Measurements from ENCODE around the gene H3-3A.

The H3-3A gene

DNA sequence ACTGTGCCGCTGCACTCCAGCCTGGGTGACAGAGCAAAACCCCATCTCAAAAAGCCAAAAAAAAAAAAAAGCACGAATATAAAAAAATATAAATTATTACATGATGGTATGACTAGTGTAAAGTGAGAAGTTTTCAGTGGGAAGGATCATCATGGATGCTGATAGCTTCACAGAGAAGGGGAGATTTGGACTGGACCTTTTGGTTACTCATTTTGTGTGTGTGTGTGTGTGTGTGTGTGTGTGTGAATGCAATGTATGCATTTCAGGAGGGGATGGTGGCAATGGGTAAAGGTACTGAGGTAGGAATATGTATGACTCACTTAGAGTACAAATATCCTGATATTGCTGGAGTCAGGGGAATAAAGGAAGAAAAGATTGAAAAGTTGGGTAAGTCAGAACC is 40.7 kb upstream of the H3-3A start:
- Histone ChIP-seq H3K4me2 (ENCODE audit: low read length) (no peak overlapping the region), H3K27me3 (ENCODE audit: low read depth, low read length) (no peaks in the 10 kb centered on the region), H3K9me3 (ENCODE audit: insufficient read depth, low read length) (no peaks in the 10 kb centered on the region), H3K27ac (ENCODE audit: low read length) (no peak overlapping the region), H3K4me3 (ENCODE audit: low read length) (no peak overlapping the region), H3K9ac (ENCODE audit: low read length) (no peak overlapping the region), H4K20me1 (ENCODE audit: insufficient read depth, low read length) (no peaks in the 10 kb centered on the region), H3K36me3 (replicated peaks; ENCODE audit: low read depth, low read length) (no peaks in the 10 kb centered on the region), H3K4me1 (ENCODE audit: low read length) (peaks cover 5% of the 10 kb centered on the region), H3K79me2 (ENCODE audit: low read length) (no peaks in the 10 kb centered on the region), H2AFZ (ENCODE audit: low read depth, low read length) (no peak overlapping the region)
- TF ChIP-seq, protein P1, sequence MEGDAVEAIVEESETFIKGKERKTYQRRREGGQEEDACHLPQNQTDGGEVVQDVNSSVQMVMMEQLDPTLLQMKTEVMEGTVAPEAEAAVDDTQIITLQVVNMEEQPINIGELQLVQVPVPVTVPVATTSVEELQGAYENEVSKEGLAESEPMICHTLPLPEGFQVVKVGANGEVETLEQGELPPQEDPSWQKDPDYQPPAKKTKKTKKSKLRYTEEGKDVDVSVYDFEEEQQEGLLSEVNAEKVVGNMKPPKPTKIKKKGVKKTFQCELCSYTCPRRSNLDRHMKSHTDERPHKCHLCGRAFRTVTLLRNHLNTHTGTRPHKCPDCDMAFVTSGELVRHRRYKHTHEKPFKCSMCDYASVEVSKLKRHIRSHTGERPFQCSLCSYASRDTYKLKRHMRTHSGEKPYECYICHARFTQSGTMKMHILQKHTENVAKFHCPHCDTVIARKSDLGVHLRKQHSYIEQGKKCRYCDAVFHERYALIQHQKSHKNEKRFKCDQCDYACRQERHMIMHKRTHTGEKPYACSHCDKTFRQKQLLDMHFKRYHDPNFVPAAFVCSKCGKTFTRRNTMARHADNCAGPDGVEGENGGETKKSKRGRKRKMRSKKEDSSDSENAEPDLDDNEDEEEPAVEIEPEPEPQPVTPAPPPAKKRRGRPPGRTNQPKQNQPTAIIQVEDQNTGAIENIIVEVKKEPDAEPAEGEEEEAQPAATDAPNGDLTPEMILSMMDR (IDR thresholded peaks at IDR 0.05; ENCODE audit: low read depth, low read length), result no peak
- no peak for TF ChIP-seq EZH2phosphoT487 (IDR thresholded peaks at IDR 0.05; ENCODE audit: low read depth)

DNA sequence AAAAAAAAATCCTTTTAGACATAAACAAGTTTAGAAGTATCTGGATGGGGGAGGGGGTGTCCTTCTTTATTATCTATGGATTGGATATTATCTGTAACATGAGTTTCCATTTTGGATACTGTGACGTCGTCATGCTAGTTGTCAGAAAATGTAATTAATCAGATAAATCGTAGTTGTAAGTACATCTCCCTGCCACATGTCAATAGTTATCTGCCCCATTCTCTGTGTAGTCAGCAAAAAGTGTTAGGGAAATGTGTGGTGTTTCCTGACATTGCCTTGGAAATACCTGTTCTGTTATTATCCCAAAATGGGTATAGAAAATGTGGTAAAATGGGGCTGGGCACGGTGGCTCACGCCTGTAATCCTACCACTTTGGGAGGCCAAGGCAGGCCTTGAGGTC is 38.8 kb upstream of the H3-3A start:
- no peak overlapping the region for H2AFZ ChIP-seq (ENCODE audit: low read depth, low read length)
- H3K79me2 ChIP-seq (ENCODE audit: low read length), result no peaks in the 10 kb centered on the region
- H3K4me2 ChIP-seq (ENCODE audit: low read length), result no peak overlapping the region
- H3K4me3 ChIP-seq (ENCODE audit: low read length), result no peak overlapping the region
- TF ChIP-seq, protein P1 (IDR thresholded peaks at IDR 0.05; ENCODE audit: low read depth, low read length), result no peak
- no peak for TF ChIP-seq EZH2phosphoT487 (IDR thresholded peaks at IDR 0.05; ENCODE audit: low read depth)
- no peaks in the 10 kb centered on the region for H3K27me3 ChIP-seq (ENCODE audit: low read depth, low read length)
- no peak overlapping the region for H3K27ac ChIP-seq (ENCODE audit: low read length)
- no peaks in the 10 kb centered on the region for H4K20me1 ChIP-seq (ENCODE audit: insufficient read depth, low read length)
- H3K9ac ChIP-seq (ENCODE audit: low read length), result no peak overlapping the region
- no peaks in the 10 kb centered on the region for H3K36me3 ChIP-seq (replicated peaks; ENCODE audit: low read depth, low read length)
- H3K4me1 ChIP-seq (ENCODE audit: low read length), result peaks cover 14% of the 10 kb centered on the region
- H3K9me3 ChIP-seq (ENCODE audit: insufficient read depth, low read length), result no peaks in the 10 kb centered on the region

DNA sequence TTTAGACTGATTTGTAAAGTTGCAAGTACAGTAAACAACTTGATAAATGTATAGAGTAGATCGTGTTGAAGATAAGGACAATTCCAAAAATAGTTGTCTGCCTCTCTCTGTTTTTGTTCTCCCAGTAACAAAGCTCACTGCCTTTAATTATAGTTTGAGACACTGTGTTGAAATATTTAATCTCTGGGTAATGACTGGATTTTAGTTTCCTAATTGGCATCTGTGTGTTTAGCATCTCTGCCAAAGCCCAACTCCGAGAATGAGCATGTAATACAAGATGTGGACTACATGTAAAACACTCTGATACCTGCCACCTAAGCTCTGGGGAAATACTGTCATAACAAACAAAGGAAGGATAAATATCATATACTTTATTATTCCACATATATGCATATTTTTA is 35.7 kb upstream of the H3-3A start:
- Histone ChIP-seq H2AFZ (ENCODE audit: low read depth, low read length) (no peak overlapping the region), H3K9ac (ENCODE audit: low read length) (no peak overlapping the region), H3K36me3 (replicated peaks; ENCODE audit: low read depth, low read length) (no peaks in the 10 kb centered on the region), H3K9me3 (ENCODE audit: insufficient read depth, low read length) (no peaks in the 10 kb centered on the region), H3K4me3 (ENCODE audit: low read length) (no peak overlapping the region), H3K27ac (ENCODE audit: low read length) (no peak overlapping the region), H3K4me1 (ENCODE audit: low read length) (peaks cover 36% of the 10 kb centered on the region), H3K79me2 (ENCODE audit: low read length) (no peaks in the 10 kb centered on the region), H3K27me3 (ENCODE audit: low read depth, low read length) (no peaks in the 10 kb centered on the region), H4K20me1 (ENCODE audit: insufficient read depth, low read length) (no peaks in the 10 kb centered on the region), H3K4me2 (ENCODE audit: low read length) (no peak overlapping the region)
- TF ChIP-seq EZH2phosphoT487 (IDR thresholded peaks at IDR 0.05; ENCODE audit: low read depth), result no peak
- TF ChIP-seq, protein P1 (IDR thresholded peaks at IDR 0.05; ENCODE audit: low read depth, low read length), result no peak

DNA sequence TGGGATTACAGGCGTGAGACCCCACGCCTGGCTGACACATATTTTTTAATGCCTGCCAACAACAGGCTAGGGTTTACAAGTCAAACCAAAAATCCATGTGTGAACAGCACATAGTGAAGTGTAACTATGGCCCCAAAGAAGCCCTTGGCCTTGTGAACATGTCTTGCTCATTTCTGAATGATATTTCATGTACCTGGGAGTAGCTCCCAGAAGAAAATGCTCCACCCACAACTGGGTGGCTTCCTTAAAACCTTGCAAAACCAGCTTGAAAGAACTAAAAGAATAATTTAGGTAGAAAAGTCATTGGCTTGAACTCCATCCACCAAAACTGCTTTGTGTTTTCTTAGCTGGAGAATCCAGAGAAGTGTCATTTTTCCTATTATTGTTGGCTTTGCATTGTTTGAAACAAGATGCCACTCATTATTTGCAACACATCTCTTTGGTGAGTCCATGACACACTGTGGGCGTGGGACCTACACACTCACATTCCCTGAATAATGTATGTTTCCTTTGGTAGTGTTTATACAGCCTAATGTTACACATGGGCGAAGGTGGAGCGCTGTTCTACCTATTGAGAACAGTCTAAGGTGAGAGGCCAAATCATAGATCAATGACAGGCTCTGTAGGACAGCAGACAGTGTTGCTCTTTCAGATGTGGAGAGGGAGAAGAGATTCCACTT is 34.8 kb upstream of the H3-3A start:
- peaks cover 36% of the 10 kb centered on the region for H3K4me1 ChIP-seq (ENCODE audit: low read length)
- no peak overlapping the region for H2AFZ ChIP-seq (ENCODE audit: low read depth, low read length)
- no peaks in the 10 kb centered on the region for H3K9me3 ChIP-seq (ENCODE audit: insufficient read depth, low read length)
- no peak overlapping the region for H3K4me3 ChIP-seq (ENCODE audit: low read length)
- no peak overlapping the region for H3K4me2 ChIP-seq (ENCODE audit: low read length)
- no peaks in the 10 kb centered on the region for H4K20me1 ChIP-seq (ENCODE audit: insufficient read depth, low read length)
- no peaks in the 10 kb centered on the region for H3K36me3 ChIP-seq (replicated peaks; ENCODE audit: low read depth, low read length)
- no peaks in the 10 kb centered on the region for H3K27me3 ChIP-seq (ENCODE audit: low read depth, low read length)
- no peak for TF ChIP-seq EZH2phosphoT487 (IDR thresholded peaks at IDR 0.05; ENCODE audit: low read depth)
- TF ChIP-seq, protein P1 (IDR thresholded peaks at IDR 0.05; ENCODE audit: low read depth, low read length), result no peak
- no peak overlapping the region for H3K27ac ChIP-seq (ENCODE audit: low read length)
- no peak overlapping the region for H3K9ac ChIP-seq (ENCODE audit: low read length)
- no peaks in the 10 kb centered on the region for H3K79me2 ChIP-seq (ENCODE audit: low read length)

Data from OCI-LY3 (cell line).